Muscle of leg (tissue), 11 donors: ENCODE results near the gene OLFM2. TPM values are rescaled to one million over a fixed set of nuclear protein-coding genes. Genes with fewer than 3 reads are reported as not detected.
"Not testable (repeated sequence)": the region's sequence is repeated elsewhere in the genome, so short reads cannot be mapped to it uniquely, and the experiment has no call there.

Experiments
- DNase-seq: peaks from one replicate; pipeline ENCODE4 v3.0.0; 2013
- H3K27ac ChIP-seq: one replicate; pipeline ENCODE4 v1.5.1; 2013; ENCODE audit warnings: mild to moderate bottlenecking, low read length, control low read depth
- H3K27me3 ChIP-seq: one replicate; pipeline ENCODE4 v1.6.1; 2013; ENCODE audit warnings: low read length; ENCODE audit not compliant: control insufficient read depth, insufficient read depth
- H3K36me3 ChIP-seq: one replicate; pipeline ENCODE4 v1.6.1; 2013; ENCODE audit warnings: low read length; ENCODE audit not compliant: control insufficient read depth, insufficient read depth
- H3K4me1 ChIP-seq: one replicate; pipeline ENCODE4 v1.6.1; 2013; ENCODE audit warnings: low read length; ENCODE audit not compliant: control insufficient read depth, insufficient read depth
- H3K4me3 ChIP-seq: one replicate; pipeline ENCODE4 v1.5.1; 2013; ENCODE audit warnings: low read length, control low read depth
- H3K9me3 ChIP-seq: replicated peaks from 2 replicates; pipeline ENCODE4 v1.6.1; 2013; ENCODE audit warnings: low read depth, low read length; ENCODE audit not compliant: control insufficient read depth
- WGBS: methylation state at CpG from one replicate; pipeline ENCODE4 v1.1.5; 2013; ENCODE audit warnings: missing lambda C conversion rate; ENCODE audit not compliant: insufficient coverage; 5-methylcytosine and 5-hydroxymethylcytosine counted together
- polyA plus RNA-seq, 8 donors: library from polyadenylated mRNA; unstranded; fragments of 120-200 nt; gene quantifications; one replicate each; pipeline versions ENCODE4 v1.2.1 to v1.2.3, GENCODE V29; 2013; ENCODE audit warnings: inconsistent platforms in 1 of 8, low replicate concordance in 1 of 8; ENCODE audit not compliant: insufficient read length in 8 of 8, insufficient read depth in 1 of 8
- total RNA-seq: library from RNA; stranded (reverse); fragments of 120-200 nt; gene quantifications from one replicate; pipeline ENCODE4 v1.2.4, GENCODE V29; 2013

OLFM2 gene
- total and polyA plus RNA-seq, 9 donors, result 13.1 to 52.0 (median 31.0) TPM

DNA sequence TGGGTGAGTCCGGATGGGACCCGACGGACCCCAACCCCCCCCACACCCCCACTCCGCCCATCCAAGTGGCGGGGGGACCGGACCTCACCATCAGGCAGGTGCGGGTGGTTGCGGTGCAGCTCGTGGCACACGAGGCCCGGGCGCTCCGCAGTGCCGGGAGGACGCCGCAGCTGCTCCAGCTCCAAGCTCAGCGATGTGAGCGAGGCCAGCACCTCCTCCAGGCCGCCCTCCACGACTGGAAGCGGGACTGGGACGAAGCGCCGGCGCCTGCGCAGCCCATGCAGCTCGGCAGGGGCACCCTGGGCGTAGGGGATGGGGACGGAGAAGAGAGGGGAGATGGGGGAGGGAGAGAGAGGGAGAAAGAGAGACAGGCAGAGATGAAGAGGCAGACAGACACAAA is 30.1 kb upstream of the OLFM2 start:
- H3K27me3 ChIP-seq, result peaks cover 4% of the 10 kb centered on the region
- no peak overlapping the region for H3K4me3 ChIP-seq
- H3K27ac ChIP-seq, result no peak overlapping the region
- H3K9me3 ChIP-seq, result no peaks in the 10 kb centered on the region
- H3K4me1 ChIP-seq, result peaks cover 4% of the 10 kb centered on the region
- no peak for DNase-seq
- 25% methylated on average over 24 of the region's 29 CpGs for WGBS
- peaks cover 35% of the 10 kb centered on the region for H3K36me3 ChIP-seq

DNA sequence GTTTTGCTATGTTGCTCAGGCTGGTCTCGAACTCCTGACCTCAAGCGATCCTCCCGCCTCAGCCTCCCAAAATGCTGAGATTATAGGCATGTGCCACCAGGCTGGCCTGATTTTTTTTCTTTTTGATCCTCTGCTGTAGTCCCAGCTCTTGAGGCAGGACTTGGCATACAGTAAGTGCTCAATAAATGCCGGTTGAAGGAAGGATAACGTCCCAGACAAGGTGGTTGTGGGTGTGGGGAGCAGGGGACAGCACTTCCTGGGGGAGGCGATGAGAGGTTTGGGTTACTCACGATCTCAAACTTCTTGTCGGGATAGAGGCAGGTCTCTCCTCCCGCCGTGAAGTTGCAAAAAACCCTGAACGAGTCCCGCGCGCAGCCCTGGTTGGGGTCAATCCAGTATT is 29.7 kb upstream of the OLFM2 start:
- 45% methylated on average over 10 of the region's 14 CpGs for WGBS
- H3K27me3 ChIP-seq, result peaks cover 4% of the 10 kb centered on the region
- peaks cover 37% of the 10 kb centered on the region for H3K36me3 ChIP-seq

DNA sequence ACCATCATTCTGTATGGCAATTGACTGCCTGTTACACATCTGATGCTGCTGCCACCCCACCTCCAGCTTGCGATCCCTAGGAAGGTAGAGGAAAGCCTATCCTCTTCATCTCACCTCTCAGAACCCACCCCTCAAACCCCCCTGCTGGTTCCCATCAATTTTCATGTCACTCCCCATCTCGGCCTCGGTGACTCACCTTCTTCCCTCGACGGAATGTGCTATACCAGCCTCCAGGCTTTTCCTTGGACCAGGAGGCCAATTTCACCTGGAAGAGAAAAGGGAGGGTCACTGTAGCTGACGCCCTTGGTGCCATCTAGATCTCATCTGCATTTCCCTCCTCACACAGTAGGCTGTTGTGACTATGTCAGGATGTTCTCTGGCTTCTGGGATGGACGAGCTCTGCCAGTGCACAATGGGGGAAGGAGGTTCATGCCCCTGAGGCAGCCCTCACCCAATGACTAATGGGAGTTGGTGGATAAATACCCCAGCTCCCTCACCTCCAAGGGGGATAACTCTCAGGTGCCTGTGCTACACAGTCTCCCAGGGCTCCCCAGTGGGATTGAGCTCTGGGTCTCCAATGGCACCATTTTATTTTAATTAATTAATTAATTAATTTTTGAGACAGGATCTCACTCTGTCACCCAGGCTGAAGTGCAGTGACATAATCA is 26.4 kb upstream of the OLFM2 start:
- H3K36me3 ChIP-seq, result peaks cover 33% of the 10 kb centered on the region
- H3K27me3 ChIP-seq, result peaks cover 4% of the 10 kb centered on the region

More for the DNA sequence above, 29.7 kb upstream of the OLFM2 start:
- DNase-seq, result no peak
- Histone ChIP-seq H3K4me3 (no peak overlapping the region), H3K9me3 (no peaks in the 10 kb centered on the region), H3K4me1 (peaks cover 3% of the 10 kb centered on the region), H3K27ac (no peak overlapping the region)

GRCh38 chr19:9961103-9961502 is 24.8 kb upstream of the OLFM2 start:
- no peak overlapping the region for H3K4me3 ChIP-seq
- DNase-seq, result no peak
- H3K27me3 ChIP-seq, result peaks cover 2% of the 10 kb centered on the region
- no peaks in the 10 kb centered on the region for H3K9me3 ChIP-seq
- H3K36me3 ChIP-seq, result peaks cover 35% of the 10 kb centered on the region
- no CpG with 5 or more reads among the region's 4 CpGs for WGBS
- H3K27ac ChIP-seq, result no peak overlapping the region
- no peaks in the 10 kb centered on the region for H3K4me1 ChIP-seq

More for the DNA sequence above, 26.4 kb upstream of the OLFM2 start:
- DNase-seq, result no peak
- Histone ChIP-seq H3K9me3 (no peaks in the 10 kb centered on the region), H3K4me3 (no peak overlapping the region), H3K27ac (no peak overlapping the region), H3K4me1 (no peaks in the 10 kb centered on the region)
- 43% methylated on average over 5 of the region's 7 CpGs for WGBS

DNA sequence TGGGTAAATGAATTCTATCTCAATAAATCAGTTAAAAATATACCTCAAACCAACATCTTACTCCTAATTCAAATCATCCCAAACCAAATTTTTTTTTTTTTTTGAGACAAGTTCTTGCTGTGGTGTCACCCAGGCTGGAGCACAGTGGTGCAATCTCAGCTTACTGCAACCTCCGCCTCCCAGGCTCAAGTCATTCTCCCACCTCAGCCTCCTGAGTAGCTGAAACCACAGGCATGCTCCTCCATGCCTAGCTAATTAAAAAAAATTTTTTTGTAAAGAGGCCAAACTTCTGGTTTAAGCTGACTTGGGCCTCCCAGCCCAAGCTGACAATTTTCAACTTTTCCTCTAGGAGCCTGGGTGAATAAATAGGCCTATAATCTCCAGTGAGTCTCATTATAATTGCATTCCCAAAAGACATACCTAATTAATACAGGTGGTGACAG is 22.1 kb upstream of the OLFM2 start:
- no peaks in the 10 kb centered on the region for H3K9me3 ChIP-seq
- WGBS, result no CpG with 5 or more reads among the region's 1 CpG

DNA sequence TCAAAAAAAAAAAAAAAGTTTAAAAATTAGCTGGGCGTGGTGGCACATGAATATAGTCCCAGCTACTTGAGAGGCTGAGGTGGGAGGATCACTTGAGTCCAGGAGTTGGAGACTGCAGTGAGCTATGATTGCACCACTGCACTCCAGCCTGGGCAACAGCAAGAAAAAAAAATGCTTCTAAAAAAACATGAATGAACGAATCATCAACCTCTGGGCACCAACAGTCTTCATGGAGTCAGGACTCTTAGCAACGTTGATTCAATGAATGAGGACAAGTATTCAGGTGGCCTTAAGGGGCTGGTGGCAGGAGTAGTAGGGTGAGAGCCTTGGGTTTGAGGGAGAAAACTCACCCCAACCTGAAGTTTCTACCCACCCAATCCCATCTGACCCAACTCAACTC is 20.6 kb upstream of the OLFM2 start:
- Histone ChIP-seq H3K4me3 (no peak overlapping the region), H3K9me3 (no peaks in the 10 kb centered on the region), H3K27ac (no peak overlapping the region), H3K36me3 (peaks cover 18% of the 10 kb centered on the region), H3K4me1 (no peaks in the 10 kb centered on the region), H3K27me3 (no peaks in the 10 kb centered on the region)
- DNase-seq, result no peak
- no CpG with 5 or more reads among the region's 3 CpGs for WGBS

More for the DNA sequence above, 22.1 kb upstream of the OLFM2 start:
- Histone ChIP-seq H3K27me3 (no peaks in the 10 kb centered on the region), H3K27ac (no peak overlapping the region), H3K36me3 (peaks cover 27% of the 10 kb centered on the region), H3K4me3 (no peak overlapping the region), H3K4me1 (no peaks in the 10 kb centered on the region)
- DNase-seq, result no peak

DNA sequence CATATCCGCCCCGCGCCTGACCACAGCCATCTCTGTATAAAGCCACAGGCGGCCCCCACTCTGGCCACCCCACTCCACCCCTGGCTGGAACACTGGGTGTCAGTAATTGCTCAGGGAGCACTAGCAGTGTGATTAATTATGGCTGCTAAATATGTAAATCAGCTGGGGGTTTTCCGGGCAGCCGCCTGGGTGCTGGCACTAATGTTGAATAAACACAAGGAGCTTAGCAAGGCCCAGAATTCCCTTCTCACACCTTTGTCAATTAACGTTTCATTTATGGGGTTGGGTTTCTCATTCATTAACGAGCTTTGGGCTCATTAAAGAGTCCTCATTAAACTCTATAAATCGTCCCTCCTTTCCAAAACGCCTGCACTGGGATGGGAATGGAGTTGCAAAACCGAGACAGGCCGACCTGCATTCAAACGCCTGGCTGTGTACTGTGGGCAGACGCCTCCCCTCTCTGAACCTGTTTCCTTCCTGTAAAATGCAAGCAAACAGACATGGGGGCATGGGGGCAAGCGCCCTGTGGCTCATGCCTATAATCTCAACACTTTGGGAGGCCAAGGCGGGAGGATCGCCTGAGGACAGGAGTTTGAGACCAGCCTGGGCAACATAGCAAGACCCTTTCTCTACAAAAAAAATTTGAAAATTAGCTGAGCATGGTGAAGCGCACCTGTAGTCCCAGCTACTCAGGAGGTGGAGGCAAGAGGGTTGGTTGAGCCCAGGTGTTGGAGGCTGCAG is 17.7 kb upstream of the OLFM2 start:
- 79% methylated on average over 8 of the region's 18 CpGs for WGBS
- peaks cover 4% of the 10 kb centered on the region for H3K36me3 ChIP-seq

GRCh38 chr19:9952276-9952675 is 16.0 kb upstream of the OLFM2 start:
- no peak for DNase-seq
- no peaks in the 10 kb centered on the region for H3K9me3 ChIP-seq
- H3K4me1 ChIP-seq, result peaks cover 3% of the 10 kb centered on the region
- H3K27me3 ChIP-seq, result no peaks in the 10 kb centered on the region
- H3K36me3 ChIP-seq, result peaks cover 3% of the 10 kb centered on the region
- WGBS, result 73% methylated on average over 3 of the region's 5 CpGs
- H3K4me3 ChIP-seq, result no peak overlapping the region
- H3K27ac ChIP-seq, result no peak overlapping the region

More for the DNA sequence above, 17.7 kb upstream of the OLFM2 start:
- no peak for DNase-seq
- Histone ChIP-seq H3K27me3 (no peaks in the 10 kb centered on the region), H3K27ac (no peak overlapping the region), H3K4me1 (no peaks in the 10 kb centered on the region), H3K9me3 (no peaks in the 10 kb centered on the region), H3K4me3 (no peak overlapping the region)

- Histone ChIP-seq H3K36me3 (no peaks in the 10 kb centered on the region), H3K27ac (no peak overlapping the region), H3K4me1 (peaks cover 21% of the 10 kb centered on the region), H3K4me3 (no peak overlapping the region), H3K27me3 (no peaks in the 10 kb centered on the region), H3K9me3 (no peaks in the 10 kb centered on the region)
- no CpG with 5 or more reads among the region's 4 CpGs for WGBS
- no peak for DNase-seq
Observed at GRCh38 chr19:9947441-9947840, 11.1 kb upstream of the OLFM2 start.

DNA sequence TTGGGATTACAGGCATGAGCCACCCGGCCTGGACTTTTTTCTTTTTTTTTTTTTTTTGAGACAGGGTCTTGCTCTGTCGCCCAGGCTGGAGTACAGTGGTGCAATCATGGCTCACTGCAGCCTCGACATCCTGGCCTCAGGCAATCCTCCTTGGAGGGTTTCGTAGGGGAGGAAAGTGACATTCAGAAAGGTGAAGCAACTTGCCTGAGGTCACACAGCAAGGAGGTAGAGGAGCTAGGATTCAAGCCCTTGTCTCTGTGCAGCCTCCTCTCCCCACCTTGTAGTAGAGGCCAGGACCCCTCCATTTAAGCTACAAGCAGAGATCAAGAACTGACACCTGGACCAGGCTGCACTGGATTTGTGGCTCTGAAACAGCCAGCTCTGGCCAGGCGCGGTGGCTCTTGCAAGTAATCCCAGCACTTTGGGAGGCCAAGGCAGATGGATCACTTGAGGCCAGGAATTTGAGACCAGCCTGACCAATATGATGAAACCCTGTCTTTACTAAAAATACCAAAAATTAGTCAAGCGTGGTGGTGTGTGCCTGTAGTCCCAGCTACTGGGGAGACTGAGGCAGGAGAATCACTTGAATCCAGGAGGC is 10.3 kb upstream of the OLFM2 start:
- H3K27ac ChIP-seq, H3K36me3 ChIP-seq, H3K27me3 ChIP-seq, DNase-seq, H3K9me3 ChIP-seq, H3K4me3 ChIP-seq: not testable (repeated sequence)
- peaks cover 21% of the 10 kb centered on the region for H3K4me1 ChIP-seq
- 71% methylated on average over 5 of the region's 7 CpGs for WGBS
